Lung (tissue), 12 donors: Measurements from ENCODE around the gene ITPK1. TPM values are rescaled to one million over a fixed set of nuclear protein-coding genes. Genes with fewer than 3 reads are reported as not detected.
A peak's percentile ranks its signal among the peaks of the same experiment; 100 is the strongest.

ENCODE experiments used
- ATAC-seq: fragments of 200-7000 bp; cut with Tn5 transposase; one replicate; pipeline ENCODE4 v1.9.1; 2020; ENCODE audit warnings: moderate number of reproducible peaks; ENCODE audit not compliant: insufficient read depth, low FRiP score
- DNase-seq, 3 donors: peaks; one replicate each; pipeline ENCODE4 v3.0.0-alpha.2; 2013 to 2017
- H3K27ac ChIP-seq, 2 donors: one replicate each; pipeline ENCODE4 v1.5.1; 2013; ENCODE audit warnings: mild to moderate bottlenecking in 2 of 2, moderate library complexity in 2 of 2, control low read depth in 1 of 2, inconsistent platforms in 1 of 2, low read depth in 1 of 2, low read length in 1 of 2
- H3K27me3 ChIP-seq, 3 donors: one replicate each; pipeline ENCODE4 v1.5.1; 2013; ENCODE audit warnings: low read length in 2 of 3; ENCODE audit not compliant: control insufficient read depth in 3 of 3, insufficient read depth in 3 of 3
- H3K36me3 ChIP-seq, 4 donors: one replicate each; pipeline ENCODE4 v1.5.1; 2013; ENCODE audit warnings: low read length in 4 of 4, mild to moderate bottlenecking in 1 of 4, moderate library complexity in 1 of 4; ENCODE audit not compliant: control insufficient read depth in 4 of 4, insufficient read depth in 4 of 4
- H3K4me1 ChIP-seq, 5 donors: one replicate each; pipeline ENCODE4 v1.5.1; 2013; ENCODE audit warnings: low read length in 5 of 5, mild to moderate bottlenecking in 2 of 5, moderate library complexity in 1 of 5; ENCODE audit not compliant: control insufficient read depth in 5 of 5, insufficient read depth in 5 of 5
- H3K4me3 ChIP-seq: one replicate; pipeline ENCODE4 v1.5.1; 2013; ENCODE audit warnings: mild to moderate bottlenecking, control low read depth, moderate library complexity
- H3K9ac ChIP-seq, 2 donors: one replicate each; pipeline ENCODE4 v1.5.1; 2013; ENCODE audit warnings: low read length in 2 of 2, control low read depth in 1 of 2; ENCODE audit not compliant: insufficient read depth in 1 of 2
- H3K9me3 ChIP-seq, 4 donors: one replicate each; pipeline ENCODE4 v1.5.1; 2013; ENCODE audit warnings: low read length in 3 of 4, mild to moderate bottlenecking in 1 of 4, moderate library complexity in 1 of 4; ENCODE audit not compliant: control insufficient read depth in 4 of 4, insufficient read depth in 3 of 4
- CTCF ChIP-seq: IDR thresholded peaks from 2 replicates; pipeline ENCODE4 v1.5.1; 2012; ENCODE audit warnings: mild to moderate bottlenecking; ENCODE audit errors: control extremely low read depth, extremely low read depth
- WGBS, 2 donors: extraction: QIAGEN DNeasy Blood & Tissue Kit; methylation state at CpG; one replicate each; pipeline ENCODE4 v1.1.7; 2013; 5-methylcytosine and 5-hydroxymethylcytosine counted together
- polyA plus RNA-seq, 2 donors: library from polyadenylated mRNA; stranded (reverse); fragments of 200-250 nt; gene quantifications; one replicate each; pipeline ENCODE4 v1.2.1, GENCODE V29; 2013
- total RNA-seq, 2 donors: library from RNA; depleted of rRNA in 1 of 2; stranded (reverse); fragments of >200 nt in 1 of 2; gene quantifications; one replicate each; pipeline ENCODE4 v1.2.1, GENCODE V29; 2014 to 2021
- donor health status: control.
- donor health status: control.
- donor health status: Bipolar disorder and iron deficiency.
- donor health status: healthy.
- donor health status: DM: yes; HTN: yes; CAD: no.

The ITPK1 gene
- total and polyA plus RNA-seq, 4 donors: 17.5 to 99.4 (median 45.3) TPM

GRCh38 chr14:93005135-93005813, 110.5 kb downstream of the ITPK1 start:
- ATAC-seq: no peak
- Histone ChIP-seq H3K9me3 (no peaks in the 10 kb centered on the region), H3K4me3 (no peak overlapping the region), H3K27me3 (no peaks in the 10 kb centered on the region), H3K36me3 (peaks cover 0 to 2% (median 0%) of the 10 kb centered on the region in 4 donors), H3K27ac (no peak overlapping the region), H3K9ac (no peak overlapping the region), H3K4me1 (peaks cover under 1 to 28% (median 10%) of the 10 kb centered on the region in 5 donors)
- 92 to 97% methylated on average over 7 of the region's 7 CpGs for WGBS, 2 donors
- DNase-seq: no peak
- no peak for TF ChIP-seq CTCF

GRCh38 chr14:93004699-93005082, 111.0 kb downstream of the ITPK1 start:
- Histone ChIP-seq H3K36me3 (peaks cover 0 to 2% (median 0%) of the 10 kb centered on the region in 4 donors), H3K27ac (no peak overlapping the region), H3K9me3 (no peaks in the 10 kb centered on the region), H3K4me3 (no peak overlapping the region), H3K27me3 (no peaks in the 10 kb centered on the region), H3K4me1 (peaks cover 0 to 26% (median 8%) of the 10 kb centered on the region in 5 donors), H3K9ac (no peak overlapping the region)
- WGBS, 2 donors: 92 to 96% methylated on average over 7 of the region's 7 CpGs
- DNase-seq: no peak
- ATAC-seq: no peak
- TF ChIP-seq CTCF: no peak

GRCh38 chr14:93003945-93004698, 111.6 kb downstream of the ITPK1 start:
- Histone ChIP-seq H3K9ac (no peak overlapping the region), H3K27ac (no peak overlapping the region), H3K4me1 (peaks cover 0 to 22% (median 8%) of the 10 kb centered on the region in 5 donors), H3K4me3 (no peak overlapping the region), H3K36me3 (peaks cover 0 to 2% (median 0%) of the 10 kb centered on the region in 4 donors), H3K27me3 (no peaks in the 10 kb centered on the region), H3K9me3 (no peaks in the 10 kb centered on the region)
- no peak for TF ChIP-seq CTCF
- ATAC-seq (no peak), DNase-seq (peak in 1 of 3 donors; percentile 52)
- 91 to 92% methylated on average over 18 of the region's 18 CpGs for WGBS, 2 donors
